CD14-positive monocyte (primary cell): ENCODE data around the gene KAZN. TPM values are rescaled to one million over a fixed set of nuclear protein-coding genes. Genes with fewer than 3 reads are reported as not detected.

Source experiments
- DNase-seq, 3 donors: peaks; one replicate each; pipeline ENCODE4 v3.0.0-alpha.2; 2011 to 2022
- H2AFZ ChIP-seq: 2 replicates; pipeline ENCODE4 v1.6.0; 2012; ENCODE audit warnings: mild to moderate bottlenecking, low read depth, low read length, inconsistent platforms; ENCODE audit not compliant: insufficient read depth, poor library complexity, severe bottlenecking
- H3K27ac ChIP-seq, 2 donors: 1 replicate in 1 of 2; 2 replicates in 1 of 2; pipeline ENCODE4 v1.5.1; 2012 to 2013; ENCODE audit warnings: low read length in 2 of 2, control low read depth in 1 of 2, inconsistent platforms in 1 of 2, low read depth in 1 of 2, mild to moderate bottlenecking in 1 of 2
- H3K27me3 ChIP-seq, 2 donors: one replicate each; pipeline versions ENCODE4 v1.6.0 to v1.6.1; 2011 to 2013; ENCODE audit warnings: low read length in 2 of 2; ENCODE audit not compliant: control insufficient read depth in 2 of 2, insufficient read depth in 2 of 2
- H3K36me3 ChIP-seq, 2 donors: replicated peaks in 1 of 2; 1 replicate in 1 of 2; 2 replicates in 1 of 2; pipeline versions ENCODE4 v1.5.1 to v1.6.1; 2012 to 2013; ENCODE audit warnings: low read length in 2 of 2, control low read depth in 1 of 2, inconsistent platforms in 1 of 2, mild to moderate bottlenecking in 1 of 2; ENCODE audit not compliant: insufficient read depth in 2 of 2, control insufficient read depth in 1 of 2
- H3K4me1 ChIP-seq, 2 donors: 1 replicate in 1 of 2; 2 replicates in 1 of 2; pipeline versions ENCODE4 v1.5.1 to v1.6.1; 2012 to 2013; ENCODE audit warnings: low read length in 2 of 2, control low read depth in 1 of 2, inconsistent platforms in 1 of 2, mild to moderate bottlenecking in 1 of 2, moderate library complexity in 1 of 2; ENCODE audit not compliant: insufficient read depth in 2 of 2, control insufficient read depth in 1 of 2
- H3K4me2 ChIP-seq: replicated peaks from 2 replicates; pipeline ENCODE3; 2012; ENCODE audit warnings: low read length, moderate library complexity, mild to moderate bottlenecking; ENCODE audit not compliant: poor library complexity, severe bottlenecking; ENCODE audit errors: extremely low read depth
- H3K4me3 ChIP-seq, 3 experiments: fragments of 200-600 bp in 1 of 3; sonication (generic) in 1 of 3; replicated peaks in 1 of 3; 1 replicate in 2 of 3; 2 replicates in 1 of 3; pipeline ENCODE4 v1.5.1; 2011 to 2013; ENCODE audit warnings: low read length in 3 of 3, mild to moderate bottlenecking in 3 of 3, control low read depth in 2 of 3, low read depth in 2 of 3, inconsistent platforms in 1 of 3, moderate library complexity in 1 of 3
- H3K79me2 ChIP-seq: 2 replicates; pipeline ENCODE4 v1.6.0; 2012; ENCODE audit warnings: mild to moderate bottlenecking, control low read depth, inconsistent platforms, low read length, moderate library complexity; ENCODE audit not compliant: insufficient read depth
- H3K9ac ChIP-seq: 2 replicates; pipeline ENCODE4 v1.6.0; 2017; ENCODE audit warnings: low read length, mild to moderate bottlenecking; ENCODE audit not compliant: insufficient read depth, poor library complexity, severe bottlenecking
- H3K9me3 ChIP-seq, 2 donors: replicated peaks in 1 of 2; 1 replicate in 1 of 2; 2 replicates in 1 of 2; pipeline versions ENCODE4 v1.5.1 to v1.6.1; 2012 to 2013; ENCODE audit warnings: low read length in 2 of 2, control low read depth in 1 of 2; ENCODE audit not compliant: control insufficient read depth in 1 of 2, insufficient read depth in 1 of 2
- H4K20me1 ChIP-seq: 2 replicates; pipeline ENCODE4 v1.6.0; 2012; ENCODE audit warnings: mild to moderate bottlenecking, low read length, control low read depth, moderate library complexity; ENCODE audit not compliant: insufficient read depth
- H3K27ac Mint-ChIP-seq, 7 donors: one replicate each; pipeline ENCODE4 v1.8.0; 2020; ENCODE audit warnings: mild to moderate bottlenecking in 7 of 7, mixed read lengths in 7 of 7, moderate library complexity in 6 of 7, inconsistent platforms in 2 of 7
- H3K27me3 Mint-ChIP-seq, 3 donors: one replicate each; pipeline ENCODE4 v1.8.0; 2021 to 2022; ENCODE audit warnings: low read depth in 3 of 3, mild to moderate bottlenecking in 3 of 3, mixed read lengths in 3 of 3, moderate library complexity in 3 of 3, inconsistent platforms in 1 of 3
- H3K36me3 Mint-ChIP-seq, 2 donors: one replicate each; pipeline ENCODE4 v1.8.0; 2020; ENCODE audit warnings: mixed read lengths in 2 of 2, inconsistent platforms in 1 of 2, mild to moderate bottlenecking in 1 of 2
- H3K4me1 Mint-ChIP-seq: one replicate; pipeline ENCODE4 v1.8.0; 2020; ENCODE audit warnings: mild to moderate bottlenecking, mixed read lengths
- H3K4me3 Mint-ChIP-seq, 2 donors: one replicate each; pipeline ENCODE4 v1.8.0; 2020; ENCODE audit warnings: mild to moderate bottlenecking in 2 of 2, mixed read lengths in 2 of 2, moderate library complexity in 1 of 2
- H3K9me3 Mint-ChIP-seq, 7 donors: one replicate each; pipeline ENCODE4 v1.8.0; 2020 to 2022; ENCODE audit warnings: mixed read lengths in 7 of 7, mild to moderate bottlenecking in 6 of 7, moderate library complexity in 6 of 7, inconsistent platforms in 2 of 7
- CTCF ChIP-seq: fragments of 200-600 bp; IDR thresholded peaks from one replicate; pipeline ENCODE4 v1.8.0; 2022; ENCODE audit warnings: antibody characterized with exemption, mild to moderate bottlenecking
- WGBS: methylation state at CpG from one replicate; pipeline ENCODE4 v1.1.5; 2013; ENCODE audit warnings: missing lambda C conversion rate; ENCODE audit not compliant: insufficient coverage; 5-methylcytosine and 5-hydroxymethylcytosine counted together
- intact Hi-C, 2 donors: fragments of 100-400 bp; cut with micrococcal nuclease; formaldehyde crosslinking; loops; one replicate each; pipeline versions ENCODE4 v1.15.0 to v1.15.1; 2023
- polyA plus RNA-seq, 3 donors: library from polyadenylated mRNA; depleted of rRNA in 1 of 3; unstranded in 2 of 3; stranded (reverse) in 1 of 3; fragments of 300-500 nt in 2 of 3; fragments of >200 nt in 1 of 3; fragmentation: Illumina TruSeq in 2 of 3; gene quantifications; 1 replicate in 2 of 3; 2 replicates in 1 of 3; pipeline ENCODE4 v1.2.3, GENCODE V29; 2012 to 2021

The KAZN gene
- polyA plus RNA-seq, 3 donors = not detected

DNA sequence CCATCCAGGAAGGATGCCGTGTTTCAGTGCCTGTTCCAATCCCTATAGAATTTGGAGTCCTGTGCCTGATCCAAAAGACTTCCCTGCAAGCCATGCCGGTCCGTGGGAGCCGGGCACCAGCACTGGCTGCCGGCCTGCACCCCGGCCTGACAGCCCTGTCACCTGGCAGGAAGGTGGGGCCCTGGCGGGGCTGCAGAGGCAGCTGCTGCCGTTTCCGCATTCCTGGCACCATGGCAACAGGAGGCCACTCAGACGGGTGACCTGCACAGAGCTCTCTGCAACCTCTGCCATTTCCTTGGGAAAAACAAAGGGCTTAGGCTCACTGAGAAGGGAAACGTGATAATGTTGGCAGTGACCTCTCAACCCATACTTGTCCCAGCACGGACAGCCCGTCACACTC, 491.9 kb downstream of the KAZN start:
- Histone ChIP-seq H2AFZ (no peak overlapping the region), H3K27me3 (no peaks in the 10 kb centered on the region), H4K20me1 (no peaks in the 10 kb centered on the region), H3K27ac (no peak overlapping the region), H3K4me2 (peak overlapping the region; percentile 26), H3K79me2 (no peaks in the 10 kb centered on the region), H3K36me3 (no peaks in the 10 kb centered on the region), H3K4me3 (no peak overlapping the region), H3K9ac (no peak overlapping the region), H3K9me3 (no peaks in the 10 kb centered on the region), H3K4me1 (peaks cover 15 to 16% of the 10 kb centered on the region in 2 donors)
- peaks cover 19% of the 10 kb centered on the region for H3K4me1 Mint-ChIP-seq
- peak in 2 of 3 donors; percentile 3 to 16 for DNase-seq
- H3K27me3 Mint-ChIP-seq = peaks cover 3 to 11% (median 7%) of the 10 kb centered on the region in 3 donors
- no peaks in the 10 kb centered on the region for H3K9me3 Mint-ChIP-seq
- WGBS = 6% methylated on average over 12 of the region's 13 CpGs
- no peaks in the 10 kb centered on the region for H3K36me3 Mint-ChIP-seq
- intact Hi-C loops = no loop called here
- no peak for TF ChIP-seq CTCF
- peak overlapping the region in 1 of 2 donors; percentile 14 for H3K4me3 Mint-ChIP-seq
- no peak overlapping the region for H3K27ac Mint-ChIP-seq

- intact Hi-C loops = no loop called here
- no peak for DNase-seq
- no peak overlapping the region for H2AFZ ChIP-seq
- TF ChIP-seq CTCF = no peak
- peaks cover 3 to 11% (median 11%) of the 10 kb centered on the region in 3 donors for H3K27me3 Mint-ChIP-seq
- no peak overlapping the region for H3K9ac ChIP-seq
- H3K27me3 ChIP-seq = no peaks in the 10 kb centered on the region
- H3K27ac Mint-ChIP-seq = no peak overlapping the region
- no peaks in the 10 kb centered on the region for H3K79me2 ChIP-seq
- no peaks in the 10 kb centered on the region for H3K9me3 ChIP-seq
- peaks cover 14 to 16% of the 10 kb centered on the region in 2 donors for H3K4me1 ChIP-seq
- no peak overlapping the region for H3K27ac ChIP-seq
- 96% methylated on average over 14 of the region's 16 CpGs for WGBS
- no peaks in the 10 kb centered on the region for H4K20me1 ChIP-seq
- H3K4me3 Mint-ChIP-seq = no peak overlapping the region
- no peak overlapping the region for H3K4me3 ChIP-seq
- H3K36me3 ChIP-seq = no peaks in the 10 kb centered on the region
- no peaks in the 10 kb centered on the region for H3K9me3 Mint-ChIP-seq
- H3K36me3 Mint-ChIP-seq = no peaks in the 10 kb centered on the region
- H3K4me2 ChIP-seq = no peak overlapping the region
- peaks cover 21% of the 10 kb centered on the region for H3K4me1 Mint-ChIP-seq
Measured at GRCh38 chr1:15094056-15094455, 495.6 kb downstream of the KAZN start.
